ENCODE results near the gene CELSR1.

The CELSR1 gene

DNA sequence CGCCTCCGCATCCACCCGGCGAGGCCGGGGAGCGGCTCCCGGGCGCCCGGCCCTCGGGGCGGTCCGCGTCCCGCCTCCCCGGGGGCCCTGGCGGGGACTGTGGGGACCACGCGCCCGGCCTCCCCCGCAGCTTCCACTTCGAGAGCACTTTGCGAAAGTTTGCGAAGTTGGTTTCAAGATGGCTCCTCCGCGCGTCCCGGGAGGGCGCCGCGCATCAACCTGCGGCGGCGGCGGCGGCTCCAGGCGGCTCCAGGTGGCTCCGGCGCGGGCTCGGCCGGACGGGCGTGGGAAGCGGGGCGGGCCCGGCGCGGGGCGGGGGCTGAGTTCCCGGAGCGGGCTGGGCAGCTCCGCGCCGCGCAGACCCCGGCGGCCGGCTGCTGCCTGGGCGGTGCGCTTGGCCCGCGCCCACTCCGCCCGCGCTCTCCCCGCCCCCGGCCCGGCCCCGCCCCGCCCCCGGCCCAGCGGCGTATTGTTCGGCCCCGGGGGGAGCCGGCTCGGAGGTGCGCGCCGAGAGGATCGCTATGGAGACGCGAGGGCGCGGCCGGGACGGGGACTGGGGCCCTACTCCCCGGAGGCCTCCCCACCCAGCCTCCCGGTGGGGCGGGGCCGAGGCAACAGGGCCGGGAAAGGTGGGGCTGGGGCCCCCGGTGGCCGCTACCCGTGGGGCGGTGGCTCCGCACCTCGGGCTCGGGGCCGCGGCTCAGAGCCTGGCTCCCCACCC is at the start of gene CELSR1:
Gene CELSR1 (minus strand): TSS at position 396 of the 721 bp plus-strand sequence. CDS start 450 bp downstream, outside the sequence.
- FAIRE-seq = no peak

GRCh38 chr22:46587061-46587460 is 49.6 kb upstream of the CELSR1 start:
- FAIRE-seq = no peak

- no peak for FAIRE-seq
Measured at GRCh38 chr22:46586531-46587011, 49.2 kb upstream of the CELSR1 start.

DNA sequence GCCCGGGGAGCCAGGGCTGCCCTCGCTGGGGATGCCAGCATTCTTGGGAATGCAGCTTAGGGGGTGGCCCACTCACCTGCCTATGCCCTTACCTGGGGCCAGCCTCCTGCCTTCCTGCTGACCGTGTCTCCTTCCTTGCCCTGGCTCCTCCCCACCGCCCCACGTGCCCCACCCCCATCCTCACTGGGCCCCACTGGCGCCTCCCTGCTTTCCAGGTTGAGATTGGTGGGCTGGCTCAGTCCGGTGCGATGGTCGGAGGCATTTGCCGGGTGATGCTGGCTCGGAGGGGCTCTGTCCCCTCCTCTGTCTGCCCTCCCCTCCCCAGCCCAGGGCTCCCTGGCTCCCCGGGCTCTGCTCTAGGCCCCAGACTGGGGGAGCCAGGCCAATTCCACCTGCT is 48.7 kb upstream of the CELSR1 start:
- no peak for FAIRE-seq

- FAIRE-seq = no peak
Measured at GRCh38 chr22:46585340-46586122, 48.1 kb upstream of the CELSR1 start.

DNA sequence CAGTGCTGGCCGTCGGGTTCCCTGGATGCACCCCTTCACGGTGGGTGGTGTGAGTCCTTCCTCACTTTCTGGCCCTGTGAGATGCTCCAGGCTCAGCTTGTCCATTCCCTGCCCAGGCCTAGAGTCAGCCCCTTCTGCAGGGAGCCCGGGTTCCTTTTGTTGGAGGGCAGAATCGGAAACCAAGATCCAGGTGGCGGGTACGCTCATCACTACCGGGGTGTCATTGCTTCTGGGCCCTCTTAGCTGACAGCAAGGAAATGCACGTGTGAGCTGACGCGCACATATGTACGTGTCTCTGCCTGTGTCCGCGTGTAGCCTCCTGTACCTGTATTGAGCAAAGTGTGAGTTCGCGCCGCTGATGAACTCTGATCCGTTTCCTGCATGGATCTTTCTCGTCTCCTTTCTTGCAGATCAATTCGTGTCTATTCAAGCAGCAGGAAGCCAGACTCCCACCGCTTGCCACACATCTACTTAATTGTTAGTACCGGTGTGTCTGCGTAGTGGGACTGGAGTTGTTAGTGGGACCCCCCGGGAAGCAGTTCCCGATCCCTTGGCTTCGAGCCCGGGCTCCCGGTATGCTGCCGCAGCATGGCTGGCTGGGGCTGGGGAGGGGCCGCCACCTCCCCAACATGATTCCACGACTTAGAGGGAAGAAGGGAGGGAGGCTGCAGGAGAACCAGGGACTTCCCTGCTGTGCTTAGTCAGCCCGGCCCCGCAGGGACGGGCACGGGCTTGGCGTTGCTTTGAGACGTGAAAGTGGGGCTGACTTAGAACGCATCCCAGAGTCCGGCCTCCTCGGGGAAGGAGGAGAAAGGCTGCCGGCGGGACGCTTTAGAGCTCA is 46.9 kb upstream of the CELSR1 start:
- no peak for FAIRE-seq

DNA sequence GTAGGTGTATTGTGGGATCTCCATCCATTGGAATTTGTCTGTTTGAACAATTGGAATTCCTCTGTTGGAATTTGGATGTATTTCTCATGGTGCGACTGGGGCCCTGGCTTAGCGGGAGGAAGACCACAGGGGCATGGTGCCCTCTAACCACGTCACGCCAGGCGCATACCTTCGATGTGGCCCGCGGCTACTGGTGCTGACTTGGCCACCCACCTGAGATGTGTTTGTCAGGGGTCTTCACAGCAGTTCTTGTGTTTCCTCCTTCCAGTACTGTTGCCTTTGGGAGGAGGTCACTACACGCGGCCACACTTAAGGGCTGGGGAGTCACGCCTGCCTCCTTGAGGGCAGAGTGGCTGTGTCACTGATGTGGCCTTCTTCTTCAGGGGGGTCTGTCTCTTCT is 46.2 kb upstream of the CELSR1 start:
- no peak for FAIRE-seq

- no peak for FAIRE-seq
Measured at GRCh38 chr22:46582281-46582933, 45.0 kb upstream of the CELSR1 start.

- FAIRE-seq = no peak
Measured at GRCh38 chr22:46581538-46582244, 44.3 kb upstream of the CELSR1 start.

- FAIRE-seq = no peak
Measured at GRCh38 chr22:46580940-46581537, 43.6 kb upstream of the CELSR1 start.

DNA sequence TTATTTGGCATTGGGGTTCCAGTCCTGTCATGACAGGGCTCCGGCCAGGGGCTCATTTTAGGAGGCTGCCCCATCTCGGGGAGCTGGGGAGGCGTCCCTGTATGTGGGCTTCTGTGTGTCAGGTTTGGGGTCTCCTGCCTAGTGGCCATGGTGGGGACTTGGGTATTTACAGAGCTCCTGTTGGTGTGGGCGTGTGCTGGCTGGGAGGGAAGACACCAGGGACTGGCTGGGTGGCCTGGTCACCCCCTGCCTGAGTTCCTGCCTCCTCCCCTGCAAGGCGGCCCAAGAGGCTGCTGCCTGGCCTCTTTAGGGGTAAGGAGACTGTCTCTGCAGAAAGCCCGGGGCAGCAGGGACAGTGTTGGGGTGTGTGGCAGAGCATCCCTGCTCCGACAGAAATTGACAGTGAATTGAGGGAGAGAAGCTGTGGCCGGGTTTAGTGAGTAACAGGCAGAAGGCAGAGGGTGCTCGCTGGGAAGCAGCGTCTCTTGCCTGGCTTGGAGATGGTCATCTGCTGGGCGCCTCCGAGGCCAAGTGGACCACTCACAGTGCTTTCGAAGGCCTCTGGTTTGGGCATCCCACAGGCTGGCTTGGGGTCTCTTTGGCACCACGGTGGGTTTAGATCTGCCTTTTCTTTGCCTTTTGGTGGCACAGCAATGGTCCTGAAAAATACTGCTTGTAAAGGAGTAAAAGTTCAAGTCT is 42.5 kb upstream of the CELSR1 start:
- FAIRE-seq = no peak

- no peak for FAIRE-seq
Measured at GRCh38 chr22:46578824-46579561, 41.6 kb upstream of the CELSR1 start.

- no peak for FAIRE-seq
Measured at GRCh38 chr22:46578251-46578823, 40.9 kb upstream of the CELSR1 start.

DNA sequence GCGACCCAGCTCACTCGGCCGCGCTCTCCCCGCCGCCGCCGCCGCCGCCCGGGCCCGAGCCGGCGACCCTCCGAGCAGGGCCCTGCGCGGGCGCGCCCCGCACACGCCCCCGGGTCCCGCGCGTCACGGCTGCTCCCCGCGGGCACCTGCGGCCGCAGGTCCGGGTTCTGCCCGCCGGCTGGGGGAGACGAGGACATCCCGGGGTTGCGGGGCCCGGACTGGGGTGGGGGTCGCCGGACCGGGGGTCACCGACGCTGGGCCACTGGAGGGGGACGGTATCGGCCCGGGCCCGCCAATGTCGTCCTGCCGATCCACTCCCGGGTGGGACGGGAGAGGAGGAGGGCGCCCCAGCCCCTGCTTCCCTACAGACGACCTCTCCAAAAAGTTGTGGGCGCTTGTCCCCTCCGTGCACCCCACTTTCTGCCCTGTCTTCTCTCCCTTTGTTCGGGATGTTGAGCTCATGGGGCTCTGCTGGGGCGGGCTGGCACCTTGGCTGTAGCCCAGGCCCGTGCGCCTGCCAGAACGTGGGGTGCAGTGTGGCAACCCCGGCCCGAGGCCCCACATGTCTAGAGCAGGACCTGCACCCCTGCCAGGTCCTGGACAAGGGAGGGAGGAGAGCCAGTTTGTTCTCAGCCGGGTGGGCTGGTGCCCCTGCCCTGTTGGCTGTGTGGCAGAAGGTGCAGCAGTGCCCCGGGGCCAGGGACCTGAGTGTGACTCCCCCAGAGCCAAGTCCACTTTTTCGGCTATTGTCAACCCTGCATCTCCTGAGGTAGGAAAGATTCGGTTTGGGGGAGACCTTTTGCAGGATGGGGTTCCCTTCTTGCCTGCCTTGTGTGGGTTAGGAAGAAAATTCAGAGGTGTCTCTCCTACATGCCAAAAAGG is 40.2 kb upstream of the CELSR1 start:
- no peak for FAIRE-seq

- FAIRE-seq = no peak
Measured at GRCh38 chr22:46576556-46577367, 39.3 kb upstream of the CELSR1 start.

- FAIRE-seq = no peak
Measured at GRCh38 chr22:46575911-46576555, 38.6 kb upstream of the CELSR1 start.

All from A204.1 (cell line).